HG03457 (cell line): Measurements from ENCODE around the gene IFNW1.
A peak's percentile ranks its signal among the peaks of the same experiment; 100 is the strongest.
"Not testable (repeated sequence)": the region's sequence is repeated elsewhere in the genome, so short reads cannot be mapped to it uniquely, and the experiment has no call there.

Experiments used
- ATAC-seq: cut with Tn5 transposase; IDR thresholded peaks from one replicate; pipeline ENCODE4 v1.9.1; 2021; ENCODE audit warnings: moderate number of reproducible peaks; ENCODE audit not compliant: unreplicated experiment

The IFNW1 gene

GRCh38 chr9:21141427-21141882 is at the start of gene IFNW1:
Gene IFNW1, minus strand, starts transcription at chr9:21141832. Its CDS starts 262 bp downstream, at chr9:21141570.
- ATAC-seq: no peak

GRCh38 chr9:21187487-21187886 is 45.9 kb upstream of the IFNW1 start, which contains the start of gene IFNA4:
Gene IFNA4, minus strand, starts transcription at chr9:21187587. Its CDS starts 56 bp downstream, at chr9:21187531.
- not testable (repeated sequence) for ATAC-seq

- peak; percentile 90 for ATAC-seq
These were observed 41.4 kb upstream of the IFNW1 start for GRCh38 chr9:21182810-21183736.

- no peak for ATAC-seq
These were observed 33.0 kb upstream of the IFNW1 start for GRCh38 chr9:21174671-21175070.

GRCh38 chr9:21172156-21172555 is 30.5 kb upstream of the IFNW1 start:
- ATAC-seq: no peak

GRCh38 chr9:21171351-21171750 is 29.7 kb upstream of the IFNW1 start:
- no peak for ATAC-seq

GRCh38 chr9:21166560-21166959 is 24.9 kb upstream of the IFNW1 start, which contains the start of gene IFNA21:
Gene IFNA21, minus strand, starts transcription at chr9:21166660. Its CDS starts 48 bp downstream, at chr9:21166612.
- not testable (repeated sequence) for ATAC-seq

- no peak for ATAC-seq
These were observed 23.9 kb upstream of the IFNW1 start for GRCh38 chr9:21165516-21165915.

GRCh38 chr9:21160178-21160577 is 18.5 kb upstream of the IFNW1 start:
- ATAC-seq: peak; percentile 91

GRCh38 chr9:21155501-21155900 is 13.9 kb upstream of the IFNW1 start:
- ATAC-seq: no peak

GRCh38 chr9:21154018-21154608 is 12.5 kb upstream of the IFNW1 start:
- ATAC-seq: peak; percentile 75

GRCh38 chr9:21153336-21154017 is 11.8 kb upstream of the IFNW1 start:
- ATAC-seq: peak; percentile 5

GRCh38 chr9:21144603-21145002 is 3.0 kb upstream of the IFNW1 start:
- ATAC-seq: no peak

- ATAC-seq: no peak
These were observed 4.6 kb downstream of the IFNW1 start for GRCh38 chr9:21137020-21137419.

GRCh38 chr9:21135736-21136135 is 5.9 kb downstream of the IFNW1 start:
- no peak for ATAC-seq

- ATAC-seq: not testable (repeated sequence)
These were observed 13.4 kb downstream of the IFNW1 start for GRCh38 chr9:21128186-21128585.

- ATAC-seq: peak; percentile 93
These were observed 19.9 kb downstream of the IFNW1 start for GRCh38 chr9:21121595-21122251.

GRCh38 chr9:21121079-21121478 is 20.6 kb downstream of the IFNW1 start:
- ATAC-seq: no peak

- ATAC-seq: no peak
These were observed 22.4 kb downstream of the IFNW1 start for GRCh38 chr9:21119093-21119770.

GRCh38 chr9:21114311-21114710 is 27.3 kb downstream of the IFNW1 start:
- no peak for ATAC-seq
